Testis (tissue), 3 donors: Measurements from ENCODE around the gene ADAMTS14. TPM values are rescaled to one million over a fixed set of nuclear protein-coding genes. Genes with fewer than 3 reads are reported as not detected.

ENCODE experiments used
- DNase-seq: peaks from one replicate; pipeline ENCODE4 v3.0.0-alpha.2; 2019
- H3K27ac ChIP-seq, 2 donors: fragments of 200-600 bp; sonication (generic); one replicate each; pipeline ENCODE4 v1.5.1; 2019
- H3K27me3 ChIP-seq: fragments of 200-600 bp; sonication (generic); one replicate; pipeline ENCODE4 v1.5.1; 2019
- H3K36me3 ChIP-seq: fragments of 200-600 bp; sonication (generic); one replicate; pipeline ENCODE4 v1.5.1; 2017; ENCODE audit warnings: low read depth; ENCODE audit errors: missing control alignments
- H3K4me1 ChIP-seq: fragments of 200-600 bp; sonication (generic); one replicate; pipeline ENCODE4 v1.5.1; 2019
- H3K4me3 ChIP-seq, 2 donors: fragments of 200-600 bp; sonication (generic); one replicate each; pipeline ENCODE4 v1.5.1; 2017 to 2019
- H3K9me3 ChIP-seq: fragments of 200-600 bp; sonication (generic); one replicate; pipeline ENCODE4 v1.5.1; 2017
- POLR2A ChIP-seq: fragments of 450-650 bp; IDR thresholded peaks from one replicate; pipeline ENCODE4 v1.6.1; 2017; ENCODE audit warnings: antibody characterized with exemption, mild to moderate bottlenecking, moderate library complexity
- WGBS, 2 donors: methylation state at CpG; one replicate each; pipeline ENCODE4 v1.1.5; 2018; 5-methylcytosine and 5-hydroxymethylcytosine counted together
- intact Hi-C: fragments of 100-400 bp; cut with DNase I; formaldehyde crosslinking; loops from one replicate; pipeline ENCODE4 v1.15.1; 2023; ENCODE audit warnings: low total_unique reads
- polyA plus RNA-seq: library from polyadenylated mRNA; stranded (reverse); fragments of 350-450 nt; fragmentation: Illumina TruSeq; extraction: RNeasy Lipid Tissue Mini Kit (QIAGEN cat#74804); gene quantifications from one replicate; pipeline ENCODE4 v1.2.3, GENCODE V29; 2014; ENCODE audit warnings: low read depth, low replicate concordance; ENCODE audit not compliant: insufficient read depth
- total RNA-seq, 2 donors: library from RNA; depleted of rRNA; stranded (reverse); fragments of >200 nt; gene quantifications; one replicate each; pipeline ENCODE4 v1.2.3, GENCODE V29; 2016
- TF ChIP-seq, protein P1 (sequence below), 3 experiments: fragments of 450-650 bp in 2 of 3; fragments of 200-600 bp in 1 of 3; sonication (generic) in 1 of 3; IDR thresholded peaks; one replicate each; pipeline ENCODE4 v1.5.1; 2016 to 2019; ENCODE audit warnings: antibody characterized with exemption in 3 of 3, mild to moderate bottlenecking in 2 of 3, moderate library complexity in 1 of 3

ADAMTS14 gene
- total and polyA plus RNA-seq, 3 donors from 2014 or later = 0.63 to 0.93 (median 0.90) TPM

DNA sequence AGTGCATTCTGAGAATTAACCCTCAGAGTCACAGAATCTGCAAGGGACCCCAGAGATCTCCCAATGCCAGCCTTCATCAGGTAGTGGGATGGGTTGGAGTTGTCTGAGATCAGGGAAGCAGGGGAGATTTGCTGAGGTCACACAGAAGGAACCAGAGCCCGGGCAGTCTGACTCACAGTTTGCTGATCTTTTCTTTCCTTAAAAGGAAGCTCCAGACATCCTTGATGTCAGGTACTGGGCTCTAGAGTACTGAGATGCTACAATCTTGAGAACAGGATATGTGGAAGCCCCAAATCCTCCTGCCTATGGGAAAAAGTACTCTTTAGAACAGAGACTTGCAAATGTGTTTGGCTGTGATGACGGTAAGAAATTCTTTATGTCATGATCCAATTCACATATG, 112.2 kb downstream of the ADAMTS14 start:
- H3K36me3 ChIP-seq = no peaks in the 10 kb centered on the region
- DNase-seq = no peak
- no peak overlapping the region for H3K27ac ChIP-seq
- H3K27me3 ChIP-seq = no peaks in the 10 kb centered on the region
- WGBS, 2 donors = 67 to 83% methylated on average over 2 of the region's 2 CpGs
- H3K4me1 ChIP-seq = peaks cover 18% of the 10 kb centered on the region
- no peak for TF ChIP-seq POLR2A
- TF ChIP-seq, protein P1, sequence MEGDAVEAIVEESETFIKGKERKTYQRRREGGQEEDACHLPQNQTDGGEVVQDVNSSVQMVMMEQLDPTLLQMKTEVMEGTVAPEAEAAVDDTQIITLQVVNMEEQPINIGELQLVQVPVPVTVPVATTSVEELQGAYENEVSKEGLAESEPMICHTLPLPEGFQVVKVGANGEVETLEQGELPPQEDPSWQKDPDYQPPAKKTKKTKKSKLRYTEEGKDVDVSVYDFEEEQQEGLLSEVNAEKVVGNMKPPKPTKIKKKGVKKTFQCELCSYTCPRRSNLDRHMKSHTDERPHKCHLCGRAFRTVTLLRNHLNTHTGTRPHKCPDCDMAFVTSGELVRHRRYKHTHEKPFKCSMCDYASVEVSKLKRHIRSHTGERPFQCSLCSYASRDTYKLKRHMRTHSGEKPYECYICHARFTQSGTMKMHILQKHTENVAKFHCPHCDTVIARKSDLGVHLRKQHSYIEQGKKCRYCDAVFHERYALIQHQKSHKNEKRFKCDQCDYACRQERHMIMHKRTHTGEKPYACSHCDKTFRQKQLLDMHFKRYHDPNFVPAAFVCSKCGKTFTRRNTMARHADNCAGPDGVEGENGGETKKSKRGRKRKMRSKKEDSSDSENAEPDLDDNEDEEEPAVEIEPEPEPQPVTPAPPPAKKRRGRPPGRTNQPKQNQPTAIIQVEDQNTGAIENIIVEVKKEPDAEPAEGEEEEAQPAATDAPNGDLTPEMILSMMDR (IDR thresholded peaks at IDR 0.05) = no peak
- intact Hi-C loops = no loop called here
- no peaks in the 10 kb centered on the region for H3K9me3 ChIP-seq
- no peak overlapping the region for H3K4me3 ChIP-seq

DNA sequence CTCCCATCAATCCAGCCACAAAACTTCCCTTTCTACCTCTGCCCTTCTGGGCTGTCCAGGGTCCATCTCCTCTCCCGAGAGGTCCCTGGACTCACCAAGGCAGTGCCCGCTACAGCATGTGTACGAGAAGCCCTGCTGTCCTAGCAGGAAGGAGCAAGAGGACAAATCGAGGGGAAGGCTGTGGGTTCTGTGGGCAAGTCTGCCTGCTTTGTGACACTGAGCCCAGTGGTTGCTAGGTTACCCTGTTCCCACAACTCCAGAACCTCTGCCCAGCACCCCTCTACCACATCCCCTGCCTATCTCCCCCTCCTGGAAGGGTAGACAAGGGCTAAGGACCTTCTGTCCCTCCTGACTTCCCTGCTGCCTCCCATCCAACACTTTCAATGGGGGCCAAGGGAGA, 112.9 kb downstream of the ADAMTS14 start, which contains the start of gene TBATA:
TSS of gene TBATA (minus strand) at position 188 of the 400 bp plus-strand sequence. CDS start 1,998 bp downstream, outside the sequence.
- Histone ChIP-seq H3K4me3 (no peak within 1 kb of the TSS), H3K9me3 (no peaks in the 10 kb centered on the region), H3K4me1 (peaks cover 18% of the 10 kb centered on the region), H3K27ac (no peak within 1 kb of the TSS), H3K27me3 (no peaks in the 10 kb centered on the region), H3K36me3 (no peaks in the 10 kb centered on the region)
- intact Hi-C loops = no loop called here
- no peak for DNase-seq
- 76 to 100% methylated on average over 1 to 4 of the region's 4 CpGs for WGBS, 2 donors
- TF ChIP-seq POLR2A = no peak
- TF ChIP-seq, protein P1 (IDR thresholded peaks at IDR 0.05) = no peak

DNA sequence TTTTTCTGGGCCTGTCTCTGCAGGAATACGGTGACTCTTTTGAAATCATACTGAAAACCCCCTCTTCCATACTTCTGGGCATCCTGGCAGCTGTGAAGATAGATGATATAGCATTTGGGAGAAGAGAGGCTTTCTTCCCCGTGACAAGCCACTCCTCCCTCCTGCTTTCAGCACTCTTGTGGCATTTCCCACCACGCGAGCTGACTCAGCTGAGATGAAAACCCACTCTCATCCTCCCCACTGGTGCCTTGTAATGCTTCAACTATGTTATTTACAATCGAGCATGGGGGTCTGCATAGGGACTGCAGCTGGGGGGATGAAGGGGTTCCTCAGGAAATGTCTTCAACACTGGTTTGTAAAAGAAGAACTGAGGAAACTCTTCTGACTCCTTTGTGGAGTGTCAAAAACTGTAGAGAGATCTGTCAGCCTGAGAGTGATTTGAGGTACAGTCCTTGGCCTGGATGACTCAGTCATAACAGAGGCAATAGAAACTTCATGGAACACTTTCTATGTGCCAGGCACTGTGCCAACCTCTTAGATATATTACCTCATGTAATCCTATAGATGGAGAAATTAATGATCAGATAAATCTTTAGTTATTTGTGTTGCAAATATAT, 114.6 kb downstream of the ADAMTS14 start:
- 69 to 80% methylated on average over 5 of the region's 5 CpGs for WGBS, 2 donors
- H3K27ac ChIP-seq = no peak overlapping the region
- peaks cover 17% of the 10 kb centered on the region for H3K4me1 ChIP-seq
- H3K4me3 ChIP-seq = no peak overlapping the region
- TF ChIP-seq, protein P1 (IDR thresholded peaks at IDR 0.05) = no peak
- TF ChIP-seq POLR2A = no peak
- intact Hi-C loops = no loop called here
- H3K27me3 ChIP-seq = no peaks in the 10 kb centered on the region
- H3K36me3 ChIP-seq = no peaks in the 10 kb centered on the region
- no peak for DNase-seq
- H3K9me3 ChIP-seq = no peaks in the 10 kb centered on the region

DNA sequence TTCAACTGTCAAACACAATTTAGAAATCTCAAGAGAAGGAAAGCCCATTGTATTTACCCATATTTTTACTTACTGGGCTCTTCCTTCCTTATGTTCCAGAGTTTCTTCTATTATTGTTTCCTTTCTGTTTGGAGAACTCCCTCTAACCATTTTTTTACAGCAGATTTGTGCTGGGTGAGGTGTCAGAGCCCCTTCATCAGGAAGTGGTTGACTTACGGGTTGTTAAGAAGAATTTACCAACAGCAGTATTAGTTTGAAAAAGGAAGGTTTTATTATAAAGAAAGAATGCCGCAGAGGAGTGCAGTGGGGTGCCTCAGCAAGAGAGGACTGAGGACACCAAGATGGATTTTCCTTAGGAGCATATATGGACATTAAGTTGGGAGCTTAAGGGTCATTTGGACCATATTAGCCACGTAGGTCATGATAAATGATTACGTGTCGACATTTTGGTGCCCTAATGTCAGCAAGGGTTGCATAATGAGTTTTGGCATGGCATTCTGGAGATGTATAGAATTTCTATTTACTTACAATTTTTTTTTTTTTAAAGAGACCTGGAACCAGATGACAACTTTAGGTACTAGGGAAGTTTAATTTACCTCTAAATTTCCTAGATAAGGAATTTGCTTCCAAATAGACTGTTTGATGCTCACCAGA, 119.2 kb downstream of the ADAMTS14 start:
- no peaks in the 10 kb centered on the region for H3K36me3 ChIP-seq
- H3K4me1 ChIP-seq = no peaks in the 10 kb centered on the region
- no peak overlapping the region for H3K4me3 ChIP-seq
- WGBS, 2 donors = 85 to 93% methylated on average over 5 of the region's 5 CpGs
- DNase-seq = no peak
- H3K27ac ChIP-seq = no peak overlapping the region
- no peak for TF ChIP-seq POLR2A
- TF ChIP-seq, protein P1 (IDR thresholded peaks at IDR 0.05) = no peak
- no peaks in the 10 kb centered on the region for H3K27me3 ChIP-seq
- intact Hi-C loops = no loop called here
- no peaks in the 10 kb centered on the region for H3K9me3 ChIP-seq
